GM21576 (cell line): ENCODE data around the gene SARDH.

Experiments
- ATAC-seq: cut with Tn5 transposase; IDR thresholded peaks from one replicate; pipeline ENCODE4 v1.9.1; 2021; ENCODE audit warnings: mild to moderate bottlenecking, moderate library complexity; ENCODE audit not compliant: unreplicated experiment

SARDH gene

DNA sequence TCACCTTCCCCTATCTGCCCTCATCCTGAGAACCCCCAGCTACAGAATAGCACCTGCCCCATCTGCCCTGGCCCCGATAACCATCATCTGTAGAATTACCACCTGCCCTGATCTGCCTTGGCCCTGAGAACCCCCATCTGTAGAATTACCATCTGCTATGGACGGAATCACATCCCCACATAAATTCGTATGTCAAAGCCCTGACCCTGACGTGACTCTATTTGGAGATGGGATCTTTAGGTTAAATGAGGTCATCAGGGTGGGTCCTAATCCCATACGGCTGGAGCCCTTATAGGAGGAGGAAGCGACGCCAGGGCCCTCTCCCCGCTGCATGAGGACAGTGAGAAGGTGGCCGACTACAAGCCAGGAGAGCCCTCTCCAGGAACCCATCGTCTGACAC, 32.6 kb downstream of the SARDH start:
- ATAC-seq, result no peak

DNA sequence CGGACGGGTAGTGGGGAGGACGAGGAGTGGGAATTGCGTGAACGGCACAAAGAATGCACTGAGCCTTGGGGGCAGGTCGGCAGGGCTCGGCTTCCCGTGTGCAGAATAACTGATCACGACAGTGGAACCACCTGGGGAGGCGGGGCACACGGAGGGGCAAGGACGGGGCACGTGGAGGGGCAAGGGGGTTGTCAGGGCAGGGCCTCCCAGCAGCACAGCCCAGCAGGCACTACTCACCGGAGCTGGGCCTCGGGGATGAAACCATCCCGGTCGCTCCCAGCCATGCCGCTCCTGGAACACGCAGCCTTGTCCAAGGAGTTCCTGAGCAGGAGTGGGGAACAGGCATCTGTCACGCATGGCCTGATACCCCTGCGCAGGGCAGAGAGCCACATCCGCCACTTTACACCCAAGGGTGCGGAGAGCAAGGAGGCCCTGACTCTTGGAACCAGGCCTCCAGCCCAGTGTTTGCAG, 33.4 kb downstream of the SARDH start:
- no peak for ATAC-seq

DNA sequence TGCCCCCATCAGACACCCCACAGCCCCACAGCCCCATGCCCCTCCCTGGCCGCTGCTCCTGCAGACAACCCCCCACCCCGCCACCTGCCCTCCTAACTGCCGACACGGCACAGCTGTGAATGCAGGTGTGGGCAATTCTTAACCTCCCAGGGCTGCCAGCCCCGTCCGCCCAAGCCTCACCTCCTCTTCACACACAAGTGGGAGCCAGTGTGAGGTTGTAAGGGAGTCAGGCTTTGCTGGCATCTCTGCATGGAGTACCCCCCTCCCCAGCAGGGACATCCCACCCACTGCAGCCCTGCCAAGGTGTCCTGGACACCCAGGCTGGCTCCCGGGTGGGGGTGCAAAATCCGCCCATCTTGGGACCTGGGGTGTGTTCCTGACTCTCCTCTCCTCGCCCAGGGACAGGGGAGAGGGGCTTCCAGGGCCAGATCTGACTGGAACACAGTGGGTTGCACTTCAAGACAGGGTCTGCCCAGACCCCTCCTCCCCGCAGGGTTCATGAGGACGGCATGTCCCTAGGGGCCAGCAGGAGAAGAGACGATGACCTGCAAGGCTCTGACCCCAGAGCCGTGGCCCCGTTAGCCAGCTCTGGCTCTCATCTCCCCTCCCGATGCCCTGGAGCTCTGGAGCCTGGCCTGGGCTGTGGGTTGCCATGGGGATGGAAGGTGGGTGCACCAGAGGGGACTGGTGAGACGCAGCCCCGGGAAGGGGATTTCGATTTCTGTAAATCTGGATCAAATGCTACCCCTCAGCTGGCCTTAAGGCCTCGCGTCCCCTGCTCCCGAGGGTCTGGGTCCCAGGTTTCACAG, 34.4 kb downstream of the SARDH start:
- no peak for ATAC-seq

DNA sequence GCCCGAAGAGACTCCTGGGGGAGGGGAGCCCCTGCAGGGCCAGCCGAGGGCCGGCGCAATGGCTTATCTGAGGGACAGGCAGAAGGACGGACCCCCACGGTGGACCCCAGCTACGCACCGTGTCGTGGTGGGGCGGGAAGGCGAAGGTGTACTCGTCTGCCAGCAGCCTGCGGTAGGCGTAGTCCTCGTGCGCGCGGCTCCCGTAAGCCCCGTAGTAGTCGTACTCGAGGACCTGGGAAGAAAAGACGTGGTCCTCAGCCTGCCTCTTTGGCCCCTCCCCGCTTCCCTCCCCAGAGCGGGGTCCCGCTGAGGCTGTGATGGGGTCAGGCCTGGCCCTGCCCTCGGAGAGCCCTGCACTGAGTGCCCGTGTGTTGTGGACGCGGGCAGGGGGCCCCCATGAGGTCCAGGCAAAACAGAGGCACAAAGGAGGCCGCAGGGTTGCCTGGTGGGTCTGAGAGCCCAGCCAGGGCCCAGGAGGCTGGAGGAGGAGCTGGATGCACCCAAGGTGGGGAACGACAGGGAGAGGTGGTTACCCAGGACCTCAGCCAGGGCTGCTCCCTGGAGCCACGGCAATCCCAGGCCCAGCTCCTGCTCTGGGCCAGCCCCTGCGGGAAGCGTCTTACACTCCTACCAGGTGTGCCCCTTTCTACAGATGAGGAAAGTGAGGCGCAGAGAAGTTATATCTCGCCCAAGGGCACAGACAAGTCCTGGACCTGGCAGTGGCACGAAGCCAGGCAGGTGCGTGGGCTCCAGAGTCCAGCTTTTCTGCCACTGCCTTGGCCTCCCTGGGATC, 35.2 kb downstream of the SARDH start:
- ATAC-seq, result no peak

DNA sequence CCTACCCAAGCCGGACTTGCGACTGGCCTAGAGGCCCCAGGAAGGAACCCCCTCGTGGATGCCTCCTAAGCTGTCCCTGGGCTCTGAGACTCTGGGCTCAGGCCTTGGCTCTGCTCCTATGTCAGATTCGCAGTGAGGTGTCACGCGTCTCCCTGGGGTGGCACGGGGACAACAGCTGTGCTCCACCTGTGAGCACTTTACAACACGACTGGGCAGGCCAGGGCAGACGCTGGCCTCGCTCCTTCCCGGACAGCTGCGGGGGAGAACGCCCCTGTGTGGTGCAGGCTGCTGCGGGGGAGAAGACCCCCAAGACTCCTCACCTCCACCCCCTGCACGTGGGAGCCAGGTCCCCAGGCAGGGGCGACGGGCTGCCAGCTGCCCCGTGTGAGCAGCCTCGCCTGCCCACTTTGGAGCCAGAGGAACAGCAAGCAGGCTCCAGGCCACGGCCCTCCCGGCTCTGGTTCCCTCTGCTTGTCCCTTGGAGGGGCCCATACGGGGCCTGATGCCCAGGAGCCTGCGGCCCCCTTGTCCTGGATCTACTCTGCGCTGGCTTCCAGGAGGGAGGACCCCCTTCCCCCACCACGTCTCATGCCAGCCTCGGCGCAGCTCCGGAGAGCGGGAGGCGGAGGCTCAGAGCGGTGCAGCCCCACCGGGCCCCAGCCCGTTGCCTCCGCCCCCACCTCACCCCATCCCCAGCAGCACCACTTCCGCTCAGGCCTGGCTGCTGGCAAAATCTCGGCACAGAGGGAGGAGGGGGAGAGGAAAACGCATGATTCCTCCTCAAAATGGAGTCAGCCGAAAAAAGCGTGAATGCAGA, 36.0 kb downstream of the SARDH start:
- no peak for ATAC-seq

DNA sequence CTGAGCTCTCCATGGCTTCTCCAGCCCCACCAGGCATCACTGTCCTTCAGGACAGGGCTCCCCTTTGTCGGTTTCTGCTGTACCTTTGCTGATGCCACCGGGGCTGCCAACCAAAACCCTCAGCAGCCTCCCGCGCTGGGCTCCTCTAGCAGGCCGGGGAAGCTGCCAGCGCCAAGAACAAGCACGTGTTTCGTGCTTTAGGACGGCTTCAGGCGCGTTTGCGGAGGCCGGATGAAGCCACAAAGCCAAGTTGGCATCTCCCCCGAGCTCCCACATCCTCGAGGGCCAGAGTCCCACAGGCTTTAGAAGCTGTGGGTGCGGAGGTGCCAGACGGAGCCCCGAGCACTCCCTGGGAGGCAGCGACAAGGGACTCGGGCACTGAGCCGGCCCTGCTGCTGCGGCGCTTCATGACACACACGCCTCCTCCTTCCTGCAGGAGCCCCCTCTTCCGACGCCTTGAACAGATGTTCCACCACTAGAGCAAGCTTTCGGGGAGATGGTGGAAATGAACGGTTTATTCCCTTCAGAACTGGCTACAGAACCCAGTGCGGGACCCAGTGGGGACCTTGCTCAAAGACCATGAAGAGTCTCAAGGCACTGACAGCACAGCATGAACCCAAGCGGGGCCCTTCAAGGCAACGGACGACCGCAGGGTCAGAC, 36.7 kb downstream of the SARDH start:
- ATAC-seq, result no peak

DNA sequence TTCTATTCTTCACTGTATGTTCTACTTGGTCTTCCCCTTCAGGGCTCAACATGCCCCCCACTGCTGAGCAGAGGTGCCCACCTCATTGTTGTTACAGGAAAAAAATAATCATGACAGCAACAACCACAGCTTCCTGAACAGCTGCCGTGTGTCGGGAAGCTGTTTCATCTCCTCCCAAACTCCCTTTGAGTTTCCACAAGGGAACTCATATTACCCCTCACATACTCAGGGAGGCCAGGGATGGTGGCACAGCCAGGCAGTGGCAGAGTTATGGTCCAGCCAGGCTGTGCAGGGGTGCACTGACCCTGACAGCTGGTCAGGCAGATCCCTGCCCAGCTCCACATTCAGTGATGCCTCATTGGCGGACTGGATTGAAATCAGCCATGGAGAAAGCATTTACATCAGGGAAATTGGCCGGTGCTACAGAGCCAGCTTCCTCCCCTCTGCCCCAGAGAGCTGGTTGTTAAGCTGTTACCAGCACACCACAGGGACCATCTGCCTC, 37.3 kb downstream of the SARDH start:
- ATAC-seq, result no peak

DNA sequence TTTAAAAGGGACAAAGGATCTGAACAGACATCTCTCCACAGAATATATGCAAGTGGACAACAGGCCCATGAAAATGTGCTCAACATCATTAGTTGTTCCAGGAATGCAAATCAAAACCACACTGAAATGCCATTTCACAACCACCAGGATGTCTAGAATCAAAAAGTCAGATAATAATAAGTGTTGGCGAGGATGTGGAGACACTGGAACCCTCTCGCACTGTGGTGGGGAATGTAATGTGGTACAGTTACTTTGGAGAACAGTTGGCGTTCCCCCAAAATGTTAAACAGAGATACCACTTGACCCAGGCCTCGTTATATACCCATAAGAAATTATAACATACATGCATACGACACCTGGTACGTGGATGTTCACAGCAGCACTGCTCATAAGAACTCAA, 38.6 kb downstream of the SARDH start:
- no peak for ATAC-seq

DNA sequence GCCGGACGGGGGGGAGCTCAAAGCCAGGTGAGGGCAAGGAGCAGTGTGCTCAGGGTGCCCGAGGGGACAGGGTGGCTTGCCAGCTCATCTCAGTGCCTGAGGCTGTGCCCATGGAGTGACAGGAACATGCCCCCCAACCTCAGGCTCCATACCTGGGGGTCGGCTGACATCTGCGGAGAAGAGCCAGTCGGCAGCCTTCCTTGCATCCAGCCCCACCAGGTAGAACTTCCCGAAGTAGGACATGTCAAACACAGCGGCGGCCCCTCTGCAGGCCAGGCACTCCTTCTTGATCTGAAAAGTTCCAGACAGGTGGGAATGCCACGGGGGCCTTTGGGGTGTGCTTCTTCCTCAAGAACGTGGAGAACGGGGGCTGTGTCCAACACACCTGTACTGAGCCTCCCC, 42.1 kb downstream of the SARDH start:
- ATAC-seq, result no peak

DNA sequence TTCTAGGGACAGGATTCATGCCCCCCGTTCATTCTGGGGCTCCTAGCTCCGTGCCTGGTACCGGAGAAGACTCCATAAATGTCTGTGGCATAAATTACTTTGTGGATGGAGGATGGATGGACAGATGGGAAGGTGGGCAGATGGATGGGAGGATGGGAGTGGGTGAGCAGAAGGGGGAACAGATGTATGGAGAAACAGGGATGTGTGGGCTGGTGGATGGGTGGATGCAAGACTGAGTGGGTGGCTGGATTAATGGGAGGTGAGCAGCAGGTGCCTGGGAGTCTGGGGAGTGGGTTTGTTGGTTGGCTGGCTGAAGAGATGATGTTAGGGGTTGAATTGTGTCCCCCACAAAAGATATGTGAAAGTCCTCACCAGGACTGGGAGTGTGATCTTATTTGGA, 43.5 kb downstream of the SARDH start:
- no peak for ATAC-seq

DNA sequence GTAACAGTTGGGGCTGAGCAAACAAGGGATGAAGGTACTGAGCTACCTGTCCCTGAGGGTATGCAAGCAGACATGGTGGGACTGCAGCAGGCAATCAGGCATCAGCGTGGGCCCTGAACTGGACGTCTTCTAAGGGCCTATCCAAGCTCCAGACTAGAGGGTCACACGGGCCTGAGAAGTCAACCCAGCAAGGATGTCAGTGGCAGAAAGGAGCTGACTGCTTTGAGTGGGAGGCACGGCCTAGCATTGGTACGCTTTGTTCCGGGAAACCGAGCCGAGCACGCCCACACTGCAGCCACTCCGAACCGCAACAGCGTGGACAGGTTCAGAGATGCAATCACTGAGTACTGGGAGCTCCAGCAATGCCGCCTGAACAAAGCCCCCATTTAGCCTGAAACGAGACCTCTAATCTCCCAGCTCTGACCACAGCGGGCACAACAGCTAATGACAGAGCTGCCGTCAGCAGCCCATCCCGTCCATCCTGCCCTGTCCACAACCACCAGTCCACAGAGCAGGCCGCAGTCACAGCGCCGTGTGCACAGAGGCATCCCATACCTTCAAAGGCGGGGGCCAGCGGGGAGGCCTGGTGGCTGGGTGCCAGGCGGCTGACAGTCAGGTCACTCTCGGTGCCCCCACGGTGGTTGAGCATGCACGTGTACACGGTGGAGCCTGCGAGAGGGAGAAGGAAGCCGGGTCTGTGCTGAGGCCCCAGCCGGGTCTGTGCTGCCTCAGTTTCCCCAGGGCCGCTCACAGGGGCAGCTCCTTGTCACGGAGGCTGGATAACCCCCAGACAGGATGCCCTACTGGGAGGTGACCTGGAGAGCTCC, 44.2 kb downstream of the SARDH start:
- ATAC-seq, result no peak

DNA sequence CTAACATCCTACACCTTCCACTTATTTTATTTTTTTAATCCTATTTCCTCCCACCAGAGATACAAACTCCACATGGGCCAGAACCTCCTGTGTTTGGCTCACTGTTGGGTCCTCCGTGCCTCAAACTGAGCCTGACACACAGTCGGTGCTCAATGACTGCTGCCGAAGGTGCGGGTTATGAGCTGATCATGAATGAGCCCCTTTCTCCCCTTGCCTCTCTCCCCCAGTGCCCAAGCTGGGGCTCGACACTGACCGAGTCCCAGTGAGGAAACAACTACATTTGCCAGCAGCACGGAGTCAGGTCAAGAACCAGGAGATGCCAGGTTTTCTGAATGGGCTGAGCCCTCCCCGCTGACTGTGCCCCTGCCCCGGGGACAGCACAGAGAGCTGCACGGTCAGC, 45.0 kb downstream of the SARDH start:
- ATAC-seq, result no peak

DNA sequence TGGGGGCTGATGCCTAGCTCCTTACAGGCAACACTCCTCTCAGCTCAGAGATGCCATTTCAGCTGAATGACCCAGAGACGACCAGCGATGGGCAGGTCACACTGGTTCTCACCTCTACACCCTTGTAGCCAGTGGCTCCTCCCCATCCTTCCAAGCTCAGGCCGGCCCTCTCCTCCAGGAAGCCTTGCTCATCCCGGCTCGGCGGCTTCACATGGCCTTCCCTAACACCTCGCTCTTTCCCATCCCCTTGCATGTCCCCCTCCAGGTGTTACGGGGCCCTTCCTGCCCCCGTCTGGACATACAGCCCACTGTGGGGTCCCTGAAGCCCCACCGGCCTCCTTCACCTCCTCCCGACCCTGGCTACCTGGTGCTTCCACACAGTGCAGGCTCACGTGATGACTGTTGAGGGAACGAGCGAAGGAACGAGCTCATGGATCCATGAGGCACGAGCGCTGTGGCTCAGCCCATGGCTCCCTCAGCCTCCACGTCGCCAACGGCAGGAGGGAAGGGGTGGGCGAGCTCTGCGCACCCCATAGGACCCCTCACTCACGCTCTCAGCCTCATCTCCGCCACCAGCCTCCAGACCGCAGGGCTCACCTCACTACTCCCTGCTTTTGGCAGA, 45.7 kb downstream of the SARDH start:
- no peak for ATAC-seq

DNA sequence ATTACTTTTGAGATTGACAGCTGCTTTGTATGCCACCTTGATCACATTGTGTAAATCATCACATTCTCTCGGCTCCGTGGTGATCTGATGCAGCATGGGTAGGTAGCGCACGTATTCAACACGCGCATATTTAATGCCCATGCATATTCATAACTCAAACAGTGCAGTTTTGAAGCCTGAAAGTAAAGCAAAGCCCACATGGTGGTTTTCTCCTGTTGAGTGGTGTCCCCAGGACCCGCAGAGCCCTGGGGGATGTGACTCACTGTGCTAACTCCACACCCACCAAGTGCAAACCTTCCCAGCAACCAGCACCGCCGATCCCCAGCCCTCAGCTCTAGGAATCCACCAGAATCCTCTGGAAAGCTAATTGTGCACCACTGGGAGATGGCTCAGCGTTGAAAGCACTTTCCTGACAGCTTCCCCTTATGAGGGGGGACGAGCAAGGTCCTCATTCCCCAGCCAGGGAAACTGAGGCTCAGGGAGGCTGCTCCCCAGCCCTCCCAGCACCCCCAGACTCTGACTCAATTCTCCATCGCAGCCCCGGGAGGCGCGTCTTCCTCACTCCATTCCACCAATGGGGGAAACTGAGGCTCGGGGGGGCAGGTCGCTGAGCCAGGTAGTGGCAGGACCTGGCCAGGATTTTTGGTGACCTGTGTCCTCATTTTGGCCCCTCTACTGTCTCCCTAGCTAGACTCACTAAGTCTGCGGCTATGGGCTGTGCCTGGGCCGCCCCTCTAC, 46.4 kb downstream of the SARDH start:
- no peak for ATAC-seq

DNA sequence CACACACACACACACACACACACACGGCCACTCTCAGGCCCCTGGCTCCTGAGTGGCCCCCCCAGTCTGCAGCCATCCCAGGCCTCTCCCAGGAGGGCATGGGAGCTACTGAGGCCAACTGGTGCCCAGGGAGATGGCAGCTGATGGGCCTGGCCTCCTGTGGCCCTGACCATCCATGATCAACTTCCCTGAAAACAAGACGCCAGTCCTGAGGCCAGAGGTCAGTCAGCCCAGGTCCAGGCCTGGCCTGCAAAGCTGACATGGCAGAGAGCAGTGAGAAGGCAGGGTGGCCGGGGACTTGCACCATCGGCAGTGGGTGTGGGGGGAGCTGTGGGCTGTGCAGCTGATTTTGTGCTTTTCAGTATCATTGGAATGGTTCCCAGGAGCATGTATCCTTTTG, 47.0 kb downstream of the SARDH start:
- ATAC-seq, result no peak

DNA sequence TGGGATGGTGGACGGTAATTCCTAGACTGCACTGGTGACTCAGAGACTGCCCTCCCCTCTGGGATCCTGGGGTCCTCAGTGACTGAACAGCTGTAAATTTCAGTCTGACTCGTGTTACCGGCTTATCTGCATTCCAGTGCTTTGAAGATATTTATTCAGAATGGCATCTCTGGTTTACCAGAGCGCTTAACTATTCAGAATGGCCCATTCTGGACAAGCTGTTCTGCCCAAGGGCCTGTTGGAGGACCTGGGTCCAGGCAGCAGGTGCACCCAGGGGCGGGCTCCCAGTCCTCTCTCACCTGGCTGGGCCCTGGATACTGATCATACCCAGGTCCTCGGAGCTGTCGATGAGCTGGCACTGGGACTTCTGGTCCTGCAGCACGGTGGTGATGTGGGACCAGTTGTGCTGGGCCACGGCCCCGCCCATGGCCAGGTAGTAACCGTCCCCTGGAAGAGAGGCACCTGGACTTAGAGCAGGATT, 48.0 kb downstream of the SARDH start:
- ATAC-seq, result no peak

DNA sequence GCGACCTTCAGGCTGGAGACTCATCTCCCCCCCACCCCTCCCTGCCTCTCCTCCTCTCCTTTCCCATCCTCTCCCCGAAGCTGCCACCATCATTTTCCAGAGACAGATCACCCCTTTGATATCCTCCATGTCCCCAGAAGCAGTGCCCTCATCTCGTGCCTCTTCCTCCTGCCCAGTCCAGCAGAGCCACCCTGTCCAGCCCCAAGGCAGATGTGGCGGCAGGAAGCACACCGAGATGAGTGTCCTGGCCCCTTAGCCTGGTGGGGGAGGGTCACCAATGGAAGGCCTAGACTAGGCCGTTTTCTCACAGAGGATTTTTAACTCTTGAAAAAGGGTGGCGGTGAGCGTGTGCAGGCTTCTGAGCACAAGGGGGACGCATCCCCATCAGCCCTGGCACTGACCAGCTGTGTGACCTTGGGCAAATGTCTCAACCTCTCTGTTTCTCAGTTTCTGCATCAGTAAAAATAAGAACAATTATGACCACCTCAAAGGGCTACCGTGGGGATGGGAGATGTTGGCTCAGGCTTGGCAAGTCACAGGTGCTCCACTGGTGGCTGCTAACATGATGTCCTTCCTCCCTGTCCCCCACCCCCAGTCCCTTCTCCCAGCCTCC, 48.9 kb downstream of the SARDH start:
- ATAC-seq, result no peak
